C1 segment of cervical spinal cord (tissue), 14 donors: ENCODE data around the gene ASIC5.

ENCODE experiments used
- DNase-seq, 14 donors: peaks; one replicate each; lab custom pipeline; 2025; lab: John Stamatoyannopoulos, UW

The ASIC5 gene

GRCh38 chr4:155881555-155881954, 15.5 kb upstream of the ASIC5 start:
- no peak for DNase-seq

GRCh38 chr4:155879767-155880166, 13.7 kb upstream of the ASIC5 start:
- DNase-seq = no peak

GRCh38 chr4:155878611-155879010, 12.5 kb upstream of the ASIC5 start:
- no peak for DNase-seq

- DNase-seq = no peak
Observed at GRCh38 chr4:155877971-155878370, 11.9 kb upstream of the ASIC5 start.

- DNase-seq = no peak
Observed at GRCh38 chr4:155875878-155876277, 9.8 kb upstream of the ASIC5 start.

- DNase-seq = no peak
Observed at GRCh38 chr4:155855897-155856296, 10.2 kb downstream of the ASIC5 start.

GRCh38 chr4:155854582-155855226, 11.4 kb downstream of the ASIC5 start:
- no peak for DNase-seq

GRCh38 chr4:155853189-155853588, 12.9 kb downstream of the ASIC5 start:
- DNase-seq = no peak

GRCh38 chr4:155849042-155849441, 17.0 kb downstream of the ASIC5 start:
- no peak for DNase-seq

- no peak for DNase-seq
Observed at GRCh38 chr4:155846929-155847328, 19.1 kb downstream of the ASIC5 start.

GRCh38 chr4:155842080-155842479, 24.0 kb downstream of the ASIC5 start:
- no peak for DNase-seq

- DNase-seq = no peak
Observed at GRCh38 chr4:155837203-155837796, 28.8 kb downstream of the ASIC5 start.

- no peak for DNase-seq
Observed at GRCh38 chr4:155832664-155833063, 33.4 kb downstream of the ASIC5 start.

GRCh38 chr4:155828628-155829027, 37.4 kb downstream of the ASIC5 start:
- DNase-seq = no peak

GRCh38 chr4:155822572-155822971, 43.5 kb downstream of the ASIC5 start:
- no peak for DNase-seq

GRCh38 chr4:155820887-155821518, 45.1 kb downstream of the ASIC5 start:
- no peak for DNase-seq

GRCh38 chr4:155819066-155819465, 47.0 kb downstream of the ASIC5 start:
- no peak for DNase-seq

GRCh38 chr4:155818639-155819038, 47.4 kb downstream of the ASIC5 start:
- DNase-seq = no peak

GRCh38 chr4:155811083-155811482, 55.0 kb downstream of the ASIC5 start:
- DNase-seq = no peak

GRCh38 chr4:155809835-155810234, 56.2 kb downstream of the ASIC5 start:
- peak in 1 of 14 donors; percentile 6 for DNase-seq

- DNase-seq = no peak
Observed at GRCh38 chr4:155807021-155807420, 59.1 kb downstream of the ASIC5 start.

GRCh38 chr4:155805016-155805415, 61.1 kb downstream of the ASIC5 start:
- DNase-seq = no peak
